HG03457 (cell line): Measurements from ENCODE around the gene VWDE.
A peak's percentile ranks its signal among the peaks of the same experiment; 100 is the strongest.

Experiments
- ATAC-seq: cut with Tn5 transposase; IDR thresholded peaks from one replicate; pipeline ENCODE4 v1.9.1; 2021; ENCODE audit warnings: moderate number of reproducible peaks; ENCODE audit not compliant: unreplicated experiment

VWDE gene

GRCh38 chr7:12328888-12329770, 74.5 kb downstream of the VWDE start:
- no peak for ATAC-seq

GRCh38 chr7:12327922-12328321, 75.7 kb downstream of the VWDE start:
- ATAC-seq = no peak

GRCh38 chr7:12325646-12326045, 78.0 kb downstream of the VWDE start:
- no peak for ATAC-seq

GRCh38 chr7:12323415-12323814, 80.2 kb downstream of the VWDE start:
- no peak for ATAC-seq

GRCh38 chr7:12322903-12323300, 80.8 kb downstream of the VWDE start:
- peak; percentile 96 for ATAC-seq

GRCh38 chr7:12322284-12322902, 81.3 kb downstream of the VWDE start:
- ATAC-seq = no peak

- ATAC-seq = no peak
These were observed 82.5 kb downstream of the VWDE start for GRCh38 chr7:12320987-12321647.

- no peak for ATAC-seq
These were observed 83.3 kb downstream of the VWDE start for GRCh38 chr7:12320241-12320986.

GRCh38 chr7:12317675-12318074, 86.0 kb downstream of the VWDE start:
- ATAC-seq = no peak

GRCh38 chr7:12316925-12317324, 86.7 kb downstream of the VWDE start:
- no peak for ATAC-seq

- ATAC-seq = no peak
These were observed 88.6 kb downstream of the VWDE start for GRCh38 chr7:12315049-12315448.

GRCh38 chr7:12314199-12314598, 89.5 kb downstream of the VWDE start:
- peak; percentile 94 for ATAC-seq

GRCh38 chr7:12305502-12305901, 98.2 kb downstream of the VWDE start:
- ATAC-seq = no peak

GRCh38 chr7:12303495-12303894, 100.2 kb downstream of the VWDE start:
- no peak for ATAC-seq

GRCh38 chr7:12303062-12303461, 100.6 kb downstream of the VWDE start:
- no peak for ATAC-seq

- ATAC-seq = no peak
These were observed 103.2 kb downstream of the VWDE start for GRCh38 chr7:12300415-12300814.

GRCh38 chr7:12299367-12299766, 104.3 kb downstream of the VWDE start:
- no peak for ATAC-seq

- ATAC-seq = no peak
These were observed 106.2 kb downstream of the VWDE start for GRCh38 chr7:12297283-12298108.

- ATAC-seq = no peak
These were observed 107.6 kb downstream of the VWDE start for GRCh38 chr7:12296051-12296570.

- peak; percentile 82 for ATAC-seq
These were observed 109.0 kb downstream of the VWDE start for GRCh38 chr7:12294701-12295100.
